ENCODE data around the gene SORL1. TPM values are rescaled to one million over a fixed set of nuclear protein-coding genes. Genes with fewer than 3 reads are reported as not detected.
"Not testable (repeated sequence)": the region's sequence is repeated elsewhere in the genome, so short reads cannot be mapped to it uniquely, and the experiment has no call there.

SORL1 gene
- total RNA-seq, 1 donor = 216 TPM

DNA sequence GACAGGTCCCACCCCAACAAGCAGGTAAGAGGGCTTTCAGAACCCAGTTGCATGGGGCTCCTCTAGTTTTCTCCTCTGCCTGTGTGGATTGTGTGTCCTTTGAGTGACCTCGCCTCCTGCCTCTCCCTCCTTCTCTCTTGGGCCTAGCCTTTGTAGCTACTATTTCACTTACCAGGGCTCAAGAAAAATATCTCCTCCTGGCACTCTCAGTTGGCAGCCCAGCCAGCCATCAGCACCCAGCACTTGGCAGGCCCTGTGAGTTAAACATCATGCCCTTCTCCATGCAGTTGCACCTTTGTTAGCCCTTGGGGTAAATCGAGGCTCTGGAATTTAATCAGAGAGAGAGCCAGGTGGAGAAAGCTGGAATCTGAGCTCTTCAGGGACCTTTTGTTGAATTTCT is 36.1 kb downstream of the SORL1 start:
- no peaks in the 10 kb centered on the region for H3K27me3 ChIP-seq (ENCODE audit: insufficient read depth, low read length)
- peaks cover 37% of the 10 kb centered on the region for H3K4me1 ChIP-seq (ENCODE audit: insufficient read depth, low read length)
- no peaks in the 10 kb centered on the region for H3K9me3 ChIP-seq (ENCODE audit: low read depth, low read length)
- H3K4me3 ChIP-seq (ENCODE audit: low read length) = no peak overlapping the region

DNA sequence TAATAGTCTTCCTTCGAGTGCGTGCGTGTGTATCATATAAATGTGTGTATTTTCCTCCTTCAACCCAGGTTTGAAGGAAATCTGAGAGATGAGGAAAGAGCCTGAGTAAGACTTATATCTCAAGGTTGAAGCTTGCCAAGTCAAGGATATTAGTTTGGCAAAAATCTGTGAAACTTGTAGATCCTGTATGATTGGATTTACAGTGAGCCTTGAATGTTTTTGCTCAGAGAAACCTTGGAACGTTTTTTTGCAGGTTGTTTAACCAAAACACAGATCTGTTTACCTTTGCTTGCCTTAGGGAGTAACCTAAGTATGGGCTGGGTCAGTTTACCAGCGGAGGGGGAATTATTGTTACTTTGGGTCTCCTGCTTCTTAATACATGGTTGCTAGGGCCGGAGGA is 36.5 kb downstream of the SORL1 start:
- Histone ChIP-seq H3K9me3 (ENCODE audit: low read depth, low read length) (no peaks in the 10 kb centered on the region), H3K4me1 (ENCODE audit: insufficient read depth, low read length) (peaks cover 33% of the 10 kb centered on the region), H3K4me3 (ENCODE audit: low read length) (no peak overlapping the region), H3K27me3 (ENCODE audit: insufficient read depth, low read length) (no peaks in the 10 kb centered on the region)

DNA sequence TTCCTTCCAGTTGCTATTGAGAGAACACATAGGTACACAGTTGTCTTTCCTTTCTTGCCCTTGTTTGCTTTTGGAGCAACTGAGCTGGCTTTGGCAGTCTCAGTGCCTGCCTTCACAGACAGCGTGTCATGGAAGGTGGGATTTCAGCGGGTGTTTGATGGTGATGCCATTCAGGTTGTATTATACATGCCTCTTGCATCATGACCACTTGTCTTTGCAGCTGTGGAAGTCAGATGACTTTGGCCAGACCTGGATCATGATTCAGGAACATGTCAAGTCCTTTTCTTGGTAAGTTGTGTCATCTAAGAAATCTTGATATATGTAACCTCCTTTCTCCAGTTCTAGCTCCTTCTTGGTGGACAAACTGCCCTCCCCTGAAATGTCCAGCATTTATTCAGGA is 37.7 kb downstream of the SORL1 start:
- Histone ChIP-seq H3K9me3 (ENCODE audit: low read depth, low read length) (no peaks in the 10 kb centered on the region), H3K4me3 (ENCODE audit: low read length) (no peak overlapping the region), H3K4me1 (ENCODE audit: insufficient read depth, low read length) (peaks cover 30% of the 10 kb centered on the region), H3K27me3 (ENCODE audit: insufficient read depth, low read length) (no peaks in the 10 kb centered on the region)

DNA sequence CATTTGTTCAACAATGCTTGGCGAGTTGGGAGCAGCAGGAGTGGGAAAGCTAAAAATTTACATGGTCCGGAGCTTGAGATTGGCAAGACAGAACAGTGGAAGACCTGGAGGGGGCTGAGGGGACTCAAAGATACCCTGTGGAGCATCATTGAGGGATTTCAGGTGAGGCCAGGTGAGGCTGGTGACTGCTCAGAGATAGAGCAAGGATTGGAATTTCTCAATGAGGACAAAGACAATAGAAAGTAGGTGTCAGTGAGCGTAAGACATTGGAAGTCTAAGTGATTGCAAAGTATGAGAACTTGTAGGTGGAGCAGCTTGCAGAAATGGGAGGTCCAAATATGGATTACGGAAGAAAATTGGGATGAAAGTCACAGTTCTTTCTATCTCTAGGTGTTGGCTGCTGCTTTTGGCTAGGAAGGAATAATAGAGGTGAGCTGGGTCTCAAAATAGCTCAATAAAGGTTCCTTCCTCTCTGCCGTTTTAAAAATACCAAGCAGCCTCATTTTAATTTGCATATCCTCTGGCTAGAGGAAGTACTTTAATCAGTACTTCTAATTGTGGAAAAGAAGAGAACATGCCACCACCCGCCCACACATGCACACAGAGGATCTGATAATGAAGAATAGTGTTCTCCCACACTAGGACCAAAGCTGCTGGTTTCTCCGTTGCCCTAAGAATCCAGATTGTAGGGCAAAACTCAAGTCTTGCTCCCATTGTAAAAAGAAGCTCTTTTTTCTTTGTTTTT is 42.4 kb downstream of the SORL1 start:
- Histone ChIP-seq H3K9me3 (ENCODE audit: low read depth, low read length) (no peaks in the 10 kb centered on the region), H3K4me1 (ENCODE audit: insufficient read depth, low read length) (peaks cover 28% of the 10 kb centered on the region), H3K27me3 (ENCODE audit: insufficient read depth, low read length) (no peaks in the 10 kb centered on the region), H3K4me3 (ENCODE audit: low read length) (no peak overlapping the region)

DNA sequence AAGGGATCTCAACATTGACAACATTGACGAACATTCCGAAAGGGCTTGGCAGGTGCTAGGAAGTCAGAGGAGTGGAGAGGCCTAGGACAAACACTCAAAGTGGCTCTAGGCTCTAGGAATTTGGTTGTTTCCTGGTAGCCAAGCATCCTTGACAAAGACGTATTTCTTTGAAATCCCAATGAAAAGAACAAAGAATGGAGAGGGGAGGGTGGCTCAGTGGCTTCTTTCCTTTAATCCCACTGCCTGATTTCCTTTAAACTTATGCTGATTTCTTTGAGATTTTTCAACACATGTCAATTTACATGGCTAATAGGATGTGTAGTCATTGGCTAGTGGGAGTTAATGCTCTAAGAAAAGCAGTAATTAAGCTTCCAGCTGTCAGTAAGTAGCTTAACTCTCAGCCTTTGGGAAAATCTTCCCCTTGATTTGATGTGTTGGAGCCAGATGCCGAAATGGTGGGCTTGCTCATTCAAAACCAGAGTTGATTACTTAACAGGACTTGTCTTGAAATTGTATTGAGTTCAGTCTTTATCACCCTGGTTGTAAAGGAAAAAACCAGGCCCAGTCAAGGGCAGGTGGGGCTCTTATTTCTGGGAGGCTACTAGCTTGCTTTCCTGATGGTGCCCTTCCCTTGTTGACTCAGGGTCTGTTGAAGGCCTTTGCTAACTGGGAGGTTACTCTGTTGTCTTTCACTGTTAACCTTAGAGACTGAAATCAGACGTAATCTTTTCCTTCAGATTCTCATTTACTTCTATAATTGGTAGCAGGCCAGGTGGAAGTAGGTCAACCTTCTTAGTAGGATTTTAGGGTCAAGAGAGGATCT is 45.3 kb downstream of the SORL1 start:
- peaks cover 28% of the 10 kb centered on the region for H3K4me1 ChIP-seq (ENCODE audit: insufficient read depth, low read length)
- no peak overlapping the region for H3K4me3 ChIP-seq (ENCODE audit: low read length)
- H3K9me3 ChIP-seq (ENCODE audit: low read depth, low read length) = no peaks in the 10 kb centered on the region
- no peaks in the 10 kb centered on the region for H3K27me3 ChIP-seq (ENCODE audit: insufficient read depth, low read length)

DNA sequence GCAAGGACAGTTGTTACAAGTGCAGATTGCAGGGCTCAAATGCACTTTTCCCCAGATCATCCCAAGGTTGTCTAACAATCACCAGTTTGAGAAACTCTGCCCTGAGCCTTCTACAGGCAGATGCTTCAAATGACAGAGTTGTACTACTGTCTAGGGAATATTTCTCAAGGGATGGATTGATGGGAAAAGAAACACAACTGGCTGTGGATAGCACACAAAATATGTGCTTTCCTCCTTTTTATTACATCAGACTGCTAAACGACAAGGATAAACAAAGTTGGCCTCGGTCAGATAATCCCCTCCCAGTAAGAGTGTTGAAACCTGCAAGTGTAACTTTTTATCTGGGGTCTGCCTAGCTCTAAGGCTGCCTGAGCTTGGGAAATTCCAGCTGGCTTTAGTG is 47.3 kb downstream of the SORL1 start:
- peaks cover 28% of the 10 kb centered on the region for H3K4me1 ChIP-seq (ENCODE audit: insufficient read depth, low read length)

DNA sequence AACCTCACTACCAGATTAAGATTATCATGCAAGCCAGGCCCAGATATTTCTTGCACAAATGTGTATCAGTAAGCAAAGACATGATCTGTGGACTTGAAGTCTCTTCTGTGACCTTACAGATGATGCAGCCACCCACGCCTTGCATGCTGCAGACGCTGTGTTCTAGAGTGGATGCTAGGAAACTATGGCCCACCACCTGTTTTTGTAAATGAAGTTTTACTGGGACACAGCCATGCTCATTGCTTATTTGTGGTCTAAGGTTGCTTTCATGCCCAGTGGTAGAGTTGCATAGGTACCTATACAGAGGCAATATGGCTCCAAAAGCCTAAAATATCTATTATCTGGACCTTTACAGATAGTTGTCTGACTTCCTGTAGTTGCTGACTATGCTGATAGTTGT is 48.2 kb downstream of the SORL1 start:
- no peaks in the 10 kb centered on the region for H3K27me3 ChIP-seq (ENCODE audit: insufficient read depth, low read length)
- H3K4me1 ChIP-seq (ENCODE audit: insufficient read depth, low read length) = peaks cover 19% of the 10 kb centered on the region
- H3K4me3 ChIP-seq (ENCODE audit: low read length) = no peak overlapping the region

More for the DNA sequence above, 47.3 kb downstream of the SORL1 start:
- Histone ChIP-seq H3K9me3 (ENCODE audit: low read depth, low read length) (no peaks in the 10 kb centered on the region), H3K27me3 (ENCODE audit: insufficient read depth, low read length) (no peaks in the 10 kb centered on the region), H3K4me3 (ENCODE audit: low read length) (no peak overlapping the region)

DNA sequence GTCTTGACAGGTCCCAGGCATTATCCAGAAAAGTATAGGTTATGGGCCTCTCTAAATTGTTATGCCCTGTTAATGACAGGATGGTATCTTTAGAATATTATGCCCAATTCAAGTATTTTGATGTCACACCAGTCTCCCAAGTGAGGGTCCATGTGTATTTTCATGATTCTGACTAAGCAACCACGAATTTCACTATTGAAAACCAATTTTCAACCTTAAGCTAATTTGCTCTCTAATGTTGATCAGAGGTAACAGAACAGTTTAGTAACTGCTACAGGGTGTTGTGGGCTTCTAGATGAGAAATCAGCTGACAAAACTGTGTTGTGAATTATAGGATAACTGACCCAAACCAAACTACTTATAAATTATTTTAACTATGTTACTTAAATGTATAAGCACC is 48.6 kb downstream of the SORL1 start:
- peaks cover 16% of the 10 kb centered on the region for H3K4me1 ChIP-seq (ENCODE audit: insufficient read depth, low read length)
- H3K27me3 ChIP-seq (ENCODE audit: insufficient read depth, low read length) = no peaks in the 10 kb centered on the region
- no peak overlapping the region for H3K4me3 ChIP-seq (ENCODE audit: low read length)
- H3K9me3 ChIP-seq (ENCODE audit: low read depth, low read length) = no peaks in the 10 kb centered on the region

More for the DNA sequence above, 48.2 kb downstream of the SORL1 start:
- no peaks in the 10 kb centered on the region for H3K9me3 ChIP-seq (ENCODE audit: low read depth, low read length)

DNA sequence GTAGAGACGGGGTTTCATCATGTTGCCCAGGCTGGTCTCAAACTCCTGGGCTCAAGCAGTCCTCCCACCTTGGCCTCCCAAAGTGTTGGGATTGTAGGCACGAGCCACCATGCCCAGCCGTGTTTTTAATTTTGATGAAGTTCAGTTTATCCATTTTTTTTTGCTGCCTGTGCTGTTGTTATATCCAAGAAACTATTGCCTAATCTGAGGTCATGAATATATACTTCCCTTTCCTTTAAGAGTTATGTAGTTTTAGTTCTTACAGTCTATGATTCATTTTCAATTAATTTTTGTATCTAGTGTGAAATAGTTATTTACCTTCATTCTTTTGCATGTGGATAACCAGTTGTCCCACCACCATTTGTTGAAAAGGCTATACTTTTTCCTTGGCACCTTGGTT is 50.9 kb downstream of the SORL1 start:
- H3K27me3 ChIP-seq (ENCODE audit: insufficient read depth, low read length) = no peaks in the 10 kb centered on the region
- no peak overlapping the region for H3K4me3 ChIP-seq (ENCODE audit: low read length)
- peaks cover 9% of the 10 kb centered on the region for H3K4me1 ChIP-seq (ENCODE audit: insufficient read depth, low read length)
- H3K9me3 ChIP-seq (ENCODE audit: low read depth, low read length) = peaks cover 7% of the 10 kb centered on the region

DNA sequence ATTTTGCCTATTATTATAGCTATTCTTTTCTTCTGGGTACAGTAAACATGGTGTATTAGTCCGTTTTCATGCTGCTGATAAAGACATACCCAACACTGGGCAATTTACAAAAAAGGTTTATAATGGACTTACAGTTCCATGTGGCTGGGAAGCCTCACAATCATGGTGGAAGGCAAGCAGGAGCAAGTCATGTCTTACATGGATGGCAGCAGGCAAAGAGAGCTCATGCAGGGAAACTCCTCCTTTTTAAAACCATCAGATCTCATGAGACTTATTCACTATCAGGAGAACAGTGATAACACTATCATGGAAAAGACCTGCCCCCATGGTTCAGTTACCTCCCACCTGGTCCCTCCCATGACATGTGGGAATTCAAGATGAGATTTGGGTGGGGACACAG is 54.1 kb downstream of the SORL1 start:
- not testable (repeated sequence) for H3K4me3 ChIP-seq (ENCODE audit: low read length); H3K9me3 ChIP-seq (ENCODE audit: low read depth, low read length); H3K27me3 ChIP-seq (ENCODE audit: insufficient read depth, low read length); H3K4me1 ChIP-seq (ENCODE audit: insufficient read depth, low read length)

DNA sequence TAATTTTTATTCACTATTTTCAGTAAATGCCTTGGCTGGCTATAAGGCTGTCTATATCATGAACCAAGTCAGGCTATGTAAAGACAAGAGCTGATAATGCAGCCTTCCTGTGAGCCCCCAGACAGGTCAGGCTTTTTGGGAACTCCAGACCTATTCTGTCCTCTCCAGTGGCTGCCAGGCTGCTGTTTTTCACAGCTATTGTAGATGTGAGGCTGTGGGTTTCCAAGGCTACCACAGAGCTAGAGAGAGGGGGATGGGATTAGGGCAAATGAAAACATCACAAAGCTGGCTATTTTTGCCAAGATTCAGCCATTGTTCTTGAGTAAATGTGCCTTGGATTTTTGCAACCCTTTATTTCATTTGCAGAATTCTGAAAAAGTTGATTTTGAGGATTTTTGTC is 56.3 kb downstream of the SORL1 start:
- Histone ChIP-seq H3K4me3 (ENCODE audit: low read length) (no peak overlapping the region), H3K9me3 (ENCODE audit: low read depth, low read length) (peaks cover 7% of the 10 kb centered on the region), H3K27me3 (ENCODE audit: insufficient read depth, low read length) (no peaks in the 10 kb centered on the region), H3K4me1 (ENCODE audit: insufficient read depth, low read length) (peaks cover 12% of the 10 kb centered on the region)

DNA sequence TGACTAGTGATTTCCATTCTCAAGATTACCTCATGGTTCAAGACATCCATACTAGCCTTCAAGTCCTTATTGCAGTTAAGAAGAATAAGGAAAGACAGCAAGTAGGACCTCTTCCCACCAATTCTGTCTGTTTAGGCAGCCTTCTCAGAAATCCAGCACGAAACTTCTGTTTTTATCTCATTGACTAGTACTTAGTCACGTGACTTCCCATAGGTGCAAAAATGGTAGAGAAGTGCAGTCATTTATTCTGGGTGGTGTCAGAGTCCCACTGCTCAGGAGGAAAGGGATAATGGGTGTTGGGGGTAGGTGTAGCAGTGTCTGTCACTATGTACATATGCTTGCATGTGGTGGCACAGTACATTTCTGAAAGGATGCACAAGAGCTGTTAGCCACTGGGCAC is 58.3 kb downstream of the SORL1 start:
- Histone ChIP-seq H3K4me3 (ENCODE audit: low read length) (no peak overlapping the region), H3K4me1 (ENCODE audit: insufficient read depth, low read length) (peaks cover 29% of the 10 kb centered on the region), H3K27me3 (ENCODE audit: insufficient read depth, low read length) (no peaks in the 10 kb centered on the region), H3K9me3 (ENCODE audit: low read depth, low read length) (peaks cover 7% of the 10 kb centered on the region)

DNA sequence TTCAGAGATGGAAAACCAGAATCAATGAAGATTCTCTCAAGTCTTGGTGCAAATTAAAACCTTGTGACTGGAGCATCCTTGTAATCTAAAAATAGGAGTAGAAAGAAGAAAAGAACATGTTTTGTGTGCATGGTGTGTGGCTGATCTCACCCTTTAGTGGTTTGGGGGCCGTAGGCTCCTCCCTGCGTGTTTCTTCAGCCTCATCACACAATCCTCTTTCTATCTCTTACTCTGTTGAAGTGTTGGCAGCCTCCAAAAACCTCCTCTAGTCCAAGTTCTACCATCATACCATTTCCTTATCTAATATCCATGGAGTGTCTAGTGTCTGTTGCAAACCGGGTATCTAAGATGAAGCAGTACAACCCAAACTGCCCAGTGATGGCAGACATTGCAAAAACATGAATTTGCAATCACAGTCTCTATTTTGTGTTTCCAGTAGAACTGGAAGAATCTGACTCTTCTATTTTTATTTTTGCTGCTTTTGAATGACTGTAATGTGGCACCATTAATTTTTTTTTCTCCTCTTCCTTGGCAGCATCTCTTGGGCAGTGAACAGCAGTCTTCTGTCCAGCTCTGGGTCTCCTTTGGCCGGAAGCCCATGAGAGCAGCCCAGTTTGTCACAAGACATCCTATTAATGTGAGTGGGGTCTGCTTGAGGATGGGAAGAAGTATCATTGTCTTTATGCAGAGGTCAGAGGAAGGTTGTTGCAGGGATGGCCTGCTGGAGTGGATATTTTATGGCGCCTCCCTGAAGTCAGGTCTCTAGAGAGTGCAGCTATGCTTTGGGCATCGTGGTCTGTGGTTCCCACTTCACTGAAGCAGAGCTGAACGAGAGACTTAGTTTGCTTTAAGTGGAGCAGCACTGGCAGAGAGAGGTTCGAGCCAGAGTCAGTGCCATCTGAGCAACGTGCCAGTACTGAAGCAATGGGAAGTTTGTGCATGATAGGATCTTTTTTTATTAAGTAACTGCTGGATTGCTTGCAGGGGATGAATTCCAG is 60.7 kb downstream of the SORL1 start:
- Histone ChIP-seq H3K27me3 (ENCODE audit: insufficient read depth, low read length) (no peaks in the 10 kb centered on the region), H3K4me1 (ENCODE audit: insufficient read depth, low read length) (peaks cover 29% of the 10 kb centered on the region), H3K9me3 (ENCODE audit: low read depth, low read length) (no peaks in the 10 kb centered on the region), H3K4me3 (ENCODE audit: low read length) (no peak overlapping the region)

DNA sequence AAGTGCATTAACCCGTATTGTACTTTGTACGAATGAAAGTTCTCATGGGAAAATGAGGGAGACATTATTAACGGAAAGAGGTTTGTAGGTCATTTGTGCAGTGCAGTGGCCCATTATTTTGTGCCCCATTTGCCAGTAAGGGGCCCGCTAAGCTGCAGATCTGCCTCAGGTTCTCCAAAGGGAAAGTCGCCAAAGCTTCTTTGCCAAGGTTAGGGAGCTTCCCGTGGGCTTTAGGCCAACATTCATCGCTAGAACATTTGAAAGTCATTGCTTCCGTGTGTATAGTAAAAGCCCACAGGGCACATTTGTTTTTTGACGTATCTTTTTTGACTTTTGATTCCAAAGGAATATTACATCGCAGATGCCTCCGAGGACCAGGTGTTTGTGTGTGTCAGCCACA is 61.7 kb downstream of the SORL1 start:
- H3K4me3 ChIP-seq (ENCODE audit: low read length) = no peak overlapping the region
- H3K27me3 ChIP-seq (ENCODE audit: insufficient read depth, low read length) = no peaks in the 10 kb centered on the region
- no peaks in the 10 kb centered on the region for H3K9me3 ChIP-seq (ENCODE audit: low read depth, low read length)
- H3K4me1 ChIP-seq (ENCODE audit: insufficient read depth, low read length) = peaks cover 34% of the 10 kb centered on the region

Measured in mononuclear cell (primary cell).